IMR-90 (cell line): Measurements from ENCODE around the gene SF3B1. TPM values are rescaled to one million over a fixed set of nuclear protein-coding genes. Genes with fewer than 3 reads are reported as not detected.

ENCODE experiments used
- ATAC-seq: fragments of 200-7000 bp; cut with Tn5 transposase; 2 replicates; pipeline ENCODE4 v1.9.1; 2020; ENCODE audit warnings: low read depth, mild to moderate bottlenecking, moderate library complexity
- BruUV-seq: library from RNA; stranded (reverse); fragments of 400-500 nt; replicated peaks from 2 replicates; lab custom pipeline; 2021; lab: Mats Ljungman, UMichigan
- CTCF ChIA-PET: fragments of 300-600 bp; formaldehyde crosslinking; extraction: SDS; loops from one replicate; lab custom pipeline; 2021; ENCODE audit warnings: antibody characterized with exemption; lab: Yijun Ruan, JAX
- POLR2A ChIA-PET: fragments of 300-600 bp; sonication (Branson Sonifier 250); formaldehyde crosslinking; loops from one replicate; lab custom pipeline; 2022; ENCODE audit warnings: antibody characterized with exemption; ENCODE audit not compliant: unreplicated experiment; lab: Charles Lee
- DNase-seq: peaks from one replicate; pipeline ENCODE4 v3.0.0; 2013
- H2AFZ ChIP-seq: replicated peaks from 2 replicates; pipeline ENCODE3; 2013; ENCODE audit warnings: low read length, mild to moderate bottlenecking; ENCODE audit not compliant: poor library complexity
- H2AK5ac ChIP-seq: 2 replicates; pipeline ENCODE4 v1.6.1; 2013; ENCODE audit warnings: low read depth, low read length, inconsistent platforms
- H2AK9ac ChIP-seq: replicated peaks from 2 replicates; pipeline ENCODE3; 2013; ENCODE audit warnings: mild to moderate bottlenecking, low read depth, low read length, moderate library complexity; ENCODE audit not compliant: poor library complexity
- H2BK120ac ChIP-seq: 2 replicates; pipeline ENCODE4 v1.6.1; 2013; ENCODE audit warnings: low read depth, low read length, inconsistent platforms
- H2BK15ac ChIP-seq: 3 replicates; pipeline ENCODE4 v1.6.1; 2013; ENCODE audit warnings: low read depth, low read length, inconsistent platforms
- H2BK20ac ChIP-seq: 2 replicates; pipeline ENCODE4 v1.6.1; 2013; ENCODE audit warnings: low read depth, mild to moderate bottlenecking, inconsistent platforms, low read length, moderate library complexity
- H2BK5ac ChIP-seq: 2 replicates; pipeline ENCODE4 v1.6.1; 2013; ENCODE audit warnings: mild to moderate bottlenecking, low read depth, low read length, inconsistent platforms; ENCODE audit not compliant: poor library complexity, severe bottlenecking
- H3K14ac ChIP-seq: replicated peaks from 2 replicates; pipeline ENCODE4 v1.6.1; 2013; ENCODE audit warnings: low read depth, low read length, inconsistent platforms
- H3K18ac ChIP-seq: 2 replicates; pipeline ENCODE4 v1.6.1; 2013; ENCODE audit warnings: low read depth, low read length, control low read depth
- H3K23ac ChIP-seq: 2 replicates; pipeline ENCODE4 v1.6.1; 2013; ENCODE audit warnings: low read depth, low read length, inconsistent platforms
- H3K27ac ChIP-seq: 2 replicates; pipeline ENCODE4 v1.5.1; 2013; ENCODE audit warnings: mild to moderate bottlenecking, control low read depth, low read length; ENCODE audit not compliant: insufficient read depth
- H3K27me3 ChIP-seq: 2 replicates; pipeline ENCODE4 v1.6.1; 2013; ENCODE audit warnings: low read length; ENCODE audit not compliant: control insufficient read depth, insufficient read depth
- H3K36me3 ChIP-seq: 2 replicates; pipeline ENCODE4 v1.6.1; 2013; ENCODE audit warnings: low read length, mixed read lengths; ENCODE audit not compliant: control insufficient read depth, insufficient read depth
- H3K4ac ChIP-seq: 2 replicates; pipeline ENCODE4 v1.6.1; 2013; ENCODE audit warnings: low read depth, low read length, inconsistent platforms
- H3K4me1 ChIP-seq: 2 replicates; pipeline ENCODE4 v1.6.1; 2013; ENCODE audit warnings: low read length, mixed read lengths; ENCODE audit not compliant: control insufficient read depth, insufficient read depth
- H3K4me2 ChIP-seq: 2 replicates; pipeline ENCODE4 v1.6.1; 2013; ENCODE audit warnings: low read depth, mild to moderate bottlenecking, control low read depth, low read length, moderate library complexity
- H3K4me3 ChIP-seq: 2 replicates; pipeline ENCODE4 v1.5.1; 2013; ENCODE audit warnings: low read depth, mild to moderate bottlenecking, control low read depth, low read length, moderate library complexity; ENCODE audit not compliant: insufficient read depth
- H3K56ac ChIP-seq: 2 replicates; pipeline ENCODE4 v1.6.1; 2013; ENCODE audit warnings: low read length, inconsistent platforms; ENCODE audit not compliant: insufficient read depth; ENCODE audit errors: extremely low read depth
- H3K79me1 ChIP-seq, 2 experiments: 2 replicates each; pipeline ENCODE4 v1.6.1; 2013; ENCODE audit warnings: low read length in 2 of 2, inconsistent platforms in 1 of 2, low read depth in 1 of 2
- H3K9ac ChIP-seq: 2 replicates; pipeline ENCODE4 v1.6.1; 2013; ENCODE audit warnings: low read depth, low read length, control low read depth
- H3K9me1 ChIP-seq: 2 replicates; pipeline ENCODE4 v1.6.1; 2013; ENCODE audit warnings: low read length, inconsistent platforms; ENCODE audit not compliant: insufficient read depth
- H3K9me3 ChIP-seq: 2 replicates; pipeline ENCODE4 v1.6.1; 2013; ENCODE audit warnings: low read length; ENCODE audit not compliant: control insufficient read depth, insufficient read depth
- H4K20me1 ChIP-seq: 2 replicates; pipeline ENCODE4 v1.6.1; 2013; ENCODE audit warnings: low read length, inconsistent platforms; ENCODE audit not compliant: insufficient read depth
- H4K5ac ChIP-seq: 2 replicates; pipeline ENCODE4 v1.6.1; 2013; ENCODE audit warnings: mild to moderate bottlenecking, low read depth, low read length, control low read depth
- H4K8ac ChIP-seq, 2 experiments: 2 replicates each; pipeline ENCODE4 v1.6.1; 2013; ENCODE audit warnings: low read depth in 2 of 2, low read length in 2 of 2, control low read depth in 1 of 2, inconsistent platforms in 1 of 2
- H4K91ac ChIP-seq: 2 replicates; pipeline ENCODE4 v1.6.1; 2013; ENCODE audit warnings: low read depth, low read length, inconsistent platforms; ENCODE audit not compliant: insufficient read depth
- BHLHE40 ChIP-seq: fragments of 150-350 bp; IDR thresholded peaks from 2 replicates; pipeline ENCODE4 v1.6.1; 2016; ENCODE audit warnings: mild to moderate bottlenecking, low read depth, low read length
- ELK1 ChIP-seq: fragments of 150-350 bp; IDR thresholded peaks from 2 replicates; pipeline ENCODE4 v1.6.1; 2016; ENCODE audit warnings: low read depth, mild to moderate bottlenecking, low read length, moderate library complexity, borderline replicate concordance
- MXI1 ChIP-seq: IDR thresholded peaks from 2 replicates; pipeline ENCODE4 v1.6.1; 2012; ENCODE audit warnings: low read depth, mild to moderate bottlenecking, low read length, moderate library complexity, borderline replicate concordance
- SMC3 ChIP-seq: fragments of 150-350 bp; IDR thresholded peaks from 2 replicates; pipeline ENCODE4 v1.6.1; 2016; ENCODE audit warnings: low read depth, mild to moderate bottlenecking, antibody characterized with exemption, low read length, moderate library complexity
- USF2 ChIP-seq: fragments of 150-350 bp; IDR thresholded peaks from 2 replicates; pipeline ENCODE4 v1.6.1; 2017; ENCODE audit warnings: mild to moderate bottlenecking, antibody characterized with exemption, low read length, low read depth
- WGBS, 2 experiments: methylation state at CpG; one replicate each; pipeline versions ENCODE4 v1.1.5 to v1.1.7; 2013; ENCODE audit warnings: missing lambda C conversion rate in 2 of 2; ENCODE audit not compliant: insufficient read length in 1 of 2; ENCODE audit errors: extremely low coverage in 2 of 2; 5-methylcytosine and 5-hydroxymethylcytosine counted together
- dilution Hi-C: fragments of 300-500 bp; cut with HindIII; formaldehyde crosslinking; loops from one replicate; pipeline ENCODE4 v1.14.3; 2018; ENCODE audit warnings: low sequenced_read_pairs; ENCODE audit not compliant: unreplicated experiment
- in situ Hi-C: fragments of 300-500 bp; cut with MboI; formaldehyde crosslinking; loops from 3 replicates; pipeline ENCODE4 v1.14.3; 2019; ENCODE audit warnings: low sequenced_read_pairs, inconsistent platforms, mixed read lengths
- intact Hi-C: fragments of 100-400 bp; cut with micrococcal nuclease; formaldehyde crosslinking; loops from 2 replicates; pipeline ENCODE4 v1.10.0; 2022
- polyA plus RNA-seq, 3 experiments: library from polyadenylated mRNA; depleted of rRNA; stranded (reverse); fragments of >200 nt; gene quantifications; 2 replicates each; pipeline ENCODE4 v1.2.3, GENCODE V29; 2012; ENCODE audit warnings: low replicate concordance in 1 of 3
- total RNA-seq: library from RNA; depleted of rRNA; stranded (reverse); fragments of >200 nt; gene quantifications from 2 replicates; pipeline ENCODE4 v1.2.3, GENCODE V29; 2012

The SF3B1 gene
- total and polyA plus RNA-seq, 2 of the 4 experiments (the other 2 are of a cell fraction), result 326 to 942 TPM

GRCh38 chr2:197369933-197370320, 64.9 kb downstream of the SF3B1 start:
- no peak overlapping the region for H3K27ac ChIP-seq
- ATAC-seq, result no peak
- H2AK9ac ChIP-seq, result no peak overlapping the region
- no peaks in the 10 kb centered on the region for H3K9me1 ChIP-seq
- no peaks in the 10 kb centered on the region for H3K36me3 ChIP-seq
- in situ Hi-C loops, result no loop called here
- intact Hi-C loops, result loop anchor here (10.0 kb wide), 2 partner anchors 445 to 575 kb away; partner anchors contain the start of genes GTF3C3 and PGAP1
- no peak overlapping the region for H3K9ac ChIP-seq
- H3K4me1 ChIP-seq, result peaks cover 3% of the 10 kb centered on the region; the same call in 1 of the 2 replicates
- H2AFZ ChIP-seq, result no peak overlapping the region
- no peak overlapping the region for H3K18ac ChIP-seq
- no peaks in the 10 kb centered on the region for H3K9me3 ChIP-seq
- H2BK20ac ChIP-seq, result no peak overlapping the region
- H4K8ac ChIP-seq, result no peak overlapping the region
- DNase-seq, result no peak
- no peak for TF ChIP-seq ELK1
- no peak for TF ChIP-seq MXI1
- no peak for TF ChIP-seq BHLHE40
- TF ChIP-seq SMC3, result no peak
- no peak for TF ChIP-seq USF2
- no peak overlapping the region for H2BK15ac ChIP-seq
- H4K5ac ChIP-seq, result no peak overlapping the region
- no peak overlapping the region for H3K4me2 ChIP-seq
- no peak overlapping the region for H3K23ac ChIP-seq
- H3K27me3 ChIP-seq, result no peaks in the 10 kb centered on the region; the same call in 1 of the 2 replicates
- no peak overlapping the region for H3K14ac ChIP-seq
- dilution Hi-C loops, result no loop called here
- no peak overlapping the region for H3K56ac ChIP-seq
- H2BK120ac ChIP-seq, result no peak overlapping the region
- H4K20me1 ChIP-seq, result no peaks in the 10 kb centered on the region
- no peak overlapping the region for H4K91ac ChIP-seq
- H2BK5ac ChIP-seq, result no peak overlapping the region
- ChIA-PET POLR2A (no interaction called here), CTCF (no interaction called here)
- BruUV-seq, result no TSS peak
- 100% methylated on average over 3 of the region's 4 CpGs; no CpG with 5 or more reads in 1 of the 2 experiments for WGBS, 2 experiments
- no peak overlapping the region for H3K4me3 ChIP-seq
- no peak overlapping the region for H2AK5ac ChIP-seq
- no peak overlapping the region for H3K4ac ChIP-seq
- no peaks in the 10 kb centered on the region for H3K79me1 ChIP-seq
